Adrenal gland (tissue), 5 donors: ENCODE measurements around the gene CD163L1.

Source experiments
- POLR2A ChIP-seq, 2 donors: fragments of 450-650 bp; IDR thresholded peaks; one replicate each; pipeline ENCODE4 v1.6.1; 2017; ENCODE audit warnings: antibody characterized with exemption in 2 of 2, mild to moderate bottlenecking in 2 of 2, moderate library complexity in 1 of 2
- TF ChIP-seq, protein P1 (sequence below), 6 experiments: fragments of 450-650 bp in 4 of 6; fragments of 200-600 bp in 2 of 6; sonication (generic) in 1 of 6; IDR thresholded peaks; 1 replicate in 5 of 6; 2 replicates in 1 of 6; pipeline versions ENCODE4 v1.5.1 to v1.8.0; 2016 to 2021; ENCODE audit warnings: antibody characterized with exemption in 6 of 6, mild to moderate bottlenecking in 2 of 6, moderate library complexity in 1 of 6
- donor health status: DM: no; HTN: no; CAD: no.

DNA sequence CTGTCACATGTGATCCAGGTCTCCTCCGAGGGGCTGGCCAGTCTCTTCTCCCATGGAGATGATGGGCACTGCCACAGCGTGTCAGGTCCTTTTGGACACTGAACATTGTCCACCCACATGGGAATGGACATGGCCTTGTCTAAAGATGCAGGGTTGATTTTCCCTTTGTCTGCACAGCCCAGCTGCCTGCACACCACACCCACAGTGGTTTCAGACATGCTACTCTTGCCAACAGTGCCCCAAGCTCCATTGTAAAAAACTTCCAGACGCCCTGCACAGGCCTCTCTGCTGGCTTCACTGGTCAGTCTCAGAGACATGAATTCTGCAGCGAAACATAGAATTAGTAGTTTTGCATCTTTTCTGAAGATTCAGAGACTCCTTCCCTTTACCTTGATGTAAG lies 41.1 kb upstream of the CD163L1 start:
- no peak for TF ChIP-seq POLR2A (IDR thresholded peaks at IDR 0.05)
- TF ChIP-seq, protein P1, sequence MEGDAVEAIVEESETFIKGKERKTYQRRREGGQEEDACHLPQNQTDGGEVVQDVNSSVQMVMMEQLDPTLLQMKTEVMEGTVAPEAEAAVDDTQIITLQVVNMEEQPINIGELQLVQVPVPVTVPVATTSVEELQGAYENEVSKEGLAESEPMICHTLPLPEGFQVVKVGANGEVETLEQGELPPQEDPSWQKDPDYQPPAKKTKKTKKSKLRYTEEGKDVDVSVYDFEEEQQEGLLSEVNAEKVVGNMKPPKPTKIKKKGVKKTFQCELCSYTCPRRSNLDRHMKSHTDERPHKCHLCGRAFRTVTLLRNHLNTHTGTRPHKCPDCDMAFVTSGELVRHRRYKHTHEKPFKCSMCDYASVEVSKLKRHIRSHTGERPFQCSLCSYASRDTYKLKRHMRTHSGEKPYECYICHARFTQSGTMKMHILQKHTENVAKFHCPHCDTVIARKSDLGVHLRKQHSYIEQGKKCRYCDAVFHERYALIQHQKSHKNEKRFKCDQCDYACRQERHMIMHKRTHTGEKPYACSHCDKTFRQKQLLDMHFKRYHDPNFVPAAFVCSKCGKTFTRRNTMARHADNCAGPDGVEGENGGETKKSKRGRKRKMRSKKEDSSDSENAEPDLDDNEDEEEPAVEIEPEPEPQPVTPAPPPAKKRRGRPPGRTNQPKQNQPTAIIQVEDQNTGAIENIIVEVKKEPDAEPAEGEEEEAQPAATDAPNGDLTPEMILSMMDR (IDR thresholded peaks at IDR 0.05): no peak
